ENCODE results near the gene GAB4. TPM values are rescaled to one million over a fixed set of nuclear protein-coding genes. Genes with fewer than 3 reads are reported as not detected.

The GAB4 gene
- total and polyA plus RNA-seq, 2 of the 8 experiments (the other 6 are each of a cell fraction or from before 2014, with no cell fraction given) = 0.03 to 0.17 TPM

DNA sequence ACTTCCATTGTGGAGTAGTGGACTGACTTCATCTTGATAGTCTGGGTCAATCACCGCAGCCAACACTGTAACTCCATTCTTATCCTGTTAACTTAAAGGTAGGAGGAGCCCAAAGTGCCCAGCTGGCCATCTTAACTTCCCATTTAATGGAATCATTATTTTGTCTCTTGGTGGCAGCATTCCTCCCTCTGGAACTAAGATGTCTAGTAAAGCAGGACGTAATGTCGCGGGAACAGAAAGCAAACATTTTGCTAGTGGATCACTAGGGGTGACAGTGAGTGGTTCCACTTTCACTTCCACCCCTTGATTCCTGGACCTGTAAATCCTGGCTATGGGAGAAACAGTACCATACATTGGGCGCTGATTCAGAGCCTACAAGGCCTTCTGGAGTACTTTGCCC is 71.4 kb downstream of the GAB4 start:
- FAIRE-seq = no peak
- H3K4me3 ChIP-seq (ENCODE audit: extremely low read depth in 1 of 4, insufficient read depth in 2 of 4, low read depth in 3 of 4, low read length in 4 of 4) = no peak overlapping the region
- H4K91ac ChIP-seq (replicated peaks; ENCODE audit: insufficient read length, low read length) = no peak overlapping the region
- H4K5ac ChIP-seq (ENCODE audit: insufficient read length, low read depth, low read length) = no peak overlapping the region
- H3K79me1 ChIP-seq (ENCODE audit: low read depth, low read length) = no peaks in the 10 kb centered on the region
- H3K79me2 ChIP-seq (ENCODE audit: control insufficient read depth in 1 of 2, insufficient read depth in 2 of 2, low read length in 2 of 2) = no peaks in the 10 kb centered on the region
- H2BK20ac ChIP-seq (ENCODE audit: low read length) = no peak overlapping the region
- H2BK120ac ChIP-seq (replicated peaks; ENCODE audit: low read depth, low read length) = no peak overlapping the region
- no peaks in the 10 kb centered on the region for H3K27me3 ChIP-seq (replicated peaks in 1 of 4; ENCODE audit: control insufficient read depth in 3 of 4, extremely low read depth in 1 of 4, insufficient read depth in 3 of 4, low read length in 3 of 4)
- H3K36me3 ChIP-seq (ENCODE audit: control insufficient read depth in 2 of 4, insufficient read depth in 4 of 4, low read length in 3 of 4) = no peaks in the 10 kb centered on the region
- H3K23ac ChIP-seq (ENCODE audit: insufficient read length) = no peak overlapping the region
- no peak overlapping the region for H3K27ac ChIP-seq (ENCODE audit: low read depth, low read length)
- no peak overlapping the region for H3K4me2 ChIP-seq (ENCODE audit: insufficient read depth in 1 of 2, low read depth in 2 of 2, low read length in 2 of 2)
- no peak overlapping the region for H2AFZ ChIP-seq (ENCODE audit: low read length)
- no peak overlapping the region for H3K4ac ChIP-seq (replicated peaks; ENCODE audit: insufficient read length, low read depth, low read length)
- CTCF ChIA-PET (ENCODE audit: partially characterized antibody) = no interaction called here
- no peak overlapping the region for H2BK5ac ChIP-seq (ENCODE audit: low read depth, low read length)
- no peak overlapping the region for H3K14ac ChIP-seq (ENCODE audit: insufficient read length)
- H4K20me1 ChIP-seq (replicated peaks in 1 of 2; ENCODE audit: control insufficient read depth in 1 of 2, insufficient read depth in 2 of 2, low read length in 2 of 2) = no peaks in the 10 kb centered on the region
- WGBS, 2 experiments (ENCODE audit: extremely low coverage in 1 of 2, insufficient coverage in 1 of 2, insufficient read length in 1 of 2, insufficient replicate concordance in 2 of 2, low coverage in 1 of 2, low lambda C conversion rate in 2 of 2, missing lambda C conversion rate in 1 of 2) = 81% methylated on average over 5 of the region's 5 CpGs; no CpG with 5 or more reads in 1 of the 2 experiments
- no peak overlapping the region for H4K8ac ChIP-seq (ENCODE audit: extremely low read depth, insufficient read depth, low read length)
- POLR2A ChIA-PET (ENCODE audit: partially characterized antibody) = no interaction called here
- H3K9me3 ChIP-seq (ENCODE audit: insufficient read depth in 2 of 2, low read depth in 1 of 2, low read length in 1 of 2) = peaks cover 4 to 22% of the 10 kb centered on the region in 2 experiments; a peak in 2 of 4 replicates
- no peak overlapping the region for H2BK12ac ChIP-seq (ENCODE audit: low read depth, low read length)
- no peak overlapping the region for H3K9ac ChIP-seq (replicated peaks in 1 of 4; ENCODE audit: extremely low read depth in 1 of 4, low read depth in 3 of 4, low read length in 3 of 4)
- H3K56ac ChIP-seq (replicated peaks; ENCODE audit: insufficient read length, low read depth, low read length) = no peak overlapping the region
- DNase-seq (ENCODE audit: low read depth in 1 of 2, low spot score in 2 of 2) = no peak
- H3K23me2 ChIP-seq (ENCODE audit: low read depth, low read length) = no peaks in the 10 kb centered on the region
- H3K4me1 ChIP-seq (replicated peaks in 1 of 4; ENCODE audit: control insufficient read depth in 3 of 4, insufficient read depth in 4 of 4, low read length in 3 of 4) = no peaks in the 10 kb centered on the region; a peak in 2 of 7 replicates
- no peak overlapping the region for H2BK15ac ChIP-seq (ENCODE audit: low read length)
- no peak overlapping the region for H2AK5ac ChIP-seq (ENCODE audit: low read depth, low read length)
- H3K18ac ChIP-seq (ENCODE audit: extremely low read depth, low read length) = no peak overlapping the region
- no peak for TF ChIP-seq RNF2 (IDR thresholded peaks at IDR 0.05; ENCODE audit: borderline replicate concordance, low read depth, low read length, missing control alignments, poor library complexity, severe bottlenecking)
- TF ChIP-seq EGR1 (IDR thresholded peaks at IDR 0.05; ENCODE audit: borderline replicate concordance, low read depth, low read length) = no peak
- no peak for TF ChIP-seq SRF (IDR thresholded peaks at IDR 0.05; ENCODE audit: low read depth, low read length)
- TF ChIP-seq BRCA1 (IDR thresholded peaks at IDR 0.05; ENCODE audit: low read depth, low read length) = no peak
- TF ChIP-seq KDM4A (IDR thresholded peaks at IDR 0.05; ENCODE audit: low read depth, low read length, severe bottlenecking) = no peak
- no peak for TF ChIP-seq HDAC2 (IDR thresholded peaks at IDR 0.05; ENCODE audit: borderline replicate concordance in 1 of 2, low read depth in 2 of 2, low read length in 2 of 2)
- no peak for TF ChIP-seq JUND (IDR thresholded peaks at IDR 0.05; ENCODE audit: low read length)
- TF ChIP-seq, protein P1, sequence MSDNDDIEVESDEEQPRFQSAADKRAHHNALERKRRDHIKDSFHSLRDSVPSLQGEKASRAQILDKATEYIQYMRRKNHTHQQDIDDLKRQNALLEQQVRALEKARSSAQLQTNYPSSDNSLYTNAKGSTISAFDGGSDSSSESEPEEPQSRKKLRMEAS (IDR thresholded peaks at IDR 0.05) = no peak
- no peak for TF ChIP-seq MAFK (IDR thresholded peaks at IDR 0.05; ENCODE audit: low read depth, low read length)
- no peak for TF ChIP-seq KDM1A (IDR thresholded peaks at IDR 0.05; ENCODE audit: borderline replicate concordance, low read length)
- no peak for TF ChIP-seq RXRA (IDR thresholded peaks at IDR 0.05; ENCODE audit: insufficient read depth, low read depth, low read length)
- no peak for TF ChIP-seq GTF2F1 (IDR thresholded peaks at IDR 0.05; ENCODE audit: borderline replicate concordance, low read depth, low read length)
- no peak for TF ChIP-seq PHF8 (conservative IDR thresholded peaks at IDR 0.05; ENCODE audit: low read depth, low read length)

All from H1 (cell line).